ENCODE data around the gene ADD3.

ADD3 gene

GRCh38 chr10:110158051-110159005 is 150.5 kb downstream of the ADD3 start:
- no peak for DNase-seq

DNA sequence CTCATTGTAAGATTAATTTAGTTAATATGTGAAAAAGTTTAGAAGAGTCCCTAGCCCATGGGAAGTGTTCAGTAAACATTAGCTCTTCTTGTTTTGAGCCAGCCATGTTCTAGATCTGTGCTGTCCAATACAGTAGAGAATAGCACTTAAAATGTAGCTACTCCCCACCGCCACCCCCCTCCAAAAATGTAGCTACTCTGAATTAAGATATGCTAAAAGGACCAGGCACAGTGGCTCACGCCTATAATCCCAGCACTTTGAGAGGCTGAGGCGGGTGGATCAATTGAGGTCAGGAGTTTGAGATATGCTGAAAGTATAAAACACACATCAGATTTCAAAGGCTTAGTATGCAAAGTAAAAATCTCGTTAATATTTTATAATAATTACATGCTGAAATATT is 152.3 kb downstream of the ADD3 start:
- no peak for DNase-seq

GRCh38 chr10:110160522-110160921 is 152.7 kb downstream of the ADD3 start:
- DNase-seq, result no peak

- no peak for DNase-seq
Measured at GRCh38 chr10:110162741-110163145, 155.0 kb downstream of the ADD3 start.

GRCh38 chr10:110163192-110163773 is 155.5 kb downstream of the ADD3 start:
- DNase-seq, result no peak

DNA sequence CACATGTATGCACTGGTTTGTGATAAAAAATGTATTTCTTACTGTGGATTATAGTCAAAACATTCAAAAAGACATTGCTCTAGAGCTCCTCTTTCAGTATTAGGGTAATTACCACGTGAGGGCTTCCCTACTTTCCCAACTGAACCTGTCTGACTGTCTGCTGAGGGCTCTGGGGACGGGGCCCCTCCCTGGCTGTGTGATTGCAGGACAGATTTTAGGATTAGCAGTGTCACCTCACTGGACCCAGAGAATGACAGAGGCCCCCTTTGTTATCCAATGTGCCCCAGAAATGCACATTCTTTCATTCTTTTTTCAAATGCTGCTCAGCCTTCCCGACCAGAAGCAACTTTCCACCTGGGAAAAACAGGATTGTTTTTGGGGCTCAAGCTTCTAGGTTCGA is 156.1 kb downstream of the ADD3 start:
- DNase-seq, result no peak

GRCh38 chr10:110165239-110165638 is 157.5 kb downstream of the ADD3 start:
- DNase-seq, result no peak

DNA sequence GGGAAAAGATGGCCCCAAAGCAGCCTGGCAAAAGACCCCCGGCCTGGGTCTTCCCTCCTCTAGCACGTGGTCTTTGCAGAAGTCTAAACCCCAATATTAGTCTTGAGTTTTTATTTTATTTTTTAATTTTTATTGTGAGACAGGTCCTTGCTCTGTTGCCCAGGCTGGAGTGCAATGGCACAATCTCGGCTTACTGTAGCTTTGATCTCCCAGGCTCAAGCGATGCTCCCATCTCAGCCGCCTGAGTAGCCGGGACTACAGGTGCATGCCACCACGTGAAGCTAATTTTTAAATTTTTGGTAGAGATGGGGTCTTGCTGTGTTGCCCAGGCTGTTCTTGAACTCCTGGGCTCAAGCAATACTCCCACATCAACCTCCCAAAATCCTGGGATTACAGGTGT is 159.4 kb downstream of the ADD3 start:
- no peak for DNase-seq

- no peak for DNase-seq
Measured at GRCh38 chr10:110168601-110169481, 161.1 kb downstream of the ADD3 start.

GRCh38 chr10:110169586-110169985 is 161.8 kb downstream of the ADD3 start:
- DNase-seq, result no peak

GRCh38 chr10:110170142-110170971 is 162.6 kb downstream of the ADD3 start:
- DNase-seq, result peak in 1 of 2 donors; percentile 4

GRCh38 chr10:110171032-110171431 is 163.2 kb downstream of the ADD3 start:
- no peak for DNase-seq

DNA sequence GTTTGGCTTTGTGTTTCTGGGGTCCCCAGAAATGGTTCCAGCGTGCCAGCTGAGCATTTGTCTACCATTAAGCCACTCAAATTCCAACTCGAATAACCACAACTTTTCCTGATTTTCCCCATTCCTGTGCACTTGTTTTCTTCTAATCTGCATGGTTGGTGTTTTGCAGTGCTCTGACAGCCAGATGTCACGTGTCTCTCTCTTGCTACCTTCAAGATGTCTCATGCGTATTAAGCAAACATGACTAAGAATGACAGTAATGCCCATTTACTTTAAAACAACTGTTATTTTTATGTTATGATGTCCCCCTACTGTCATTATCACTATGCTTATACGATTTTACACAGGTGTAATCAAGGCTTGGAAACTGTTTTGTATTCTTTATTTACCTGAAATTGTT is 164.4 kb downstream of the ADD3 start:
- DNase-seq, result no peak

GRCh38 chr10:110174201-110174600 is 166.4 kb downstream of the ADD3 start:
- no peak for DNase-seq

DNA sequence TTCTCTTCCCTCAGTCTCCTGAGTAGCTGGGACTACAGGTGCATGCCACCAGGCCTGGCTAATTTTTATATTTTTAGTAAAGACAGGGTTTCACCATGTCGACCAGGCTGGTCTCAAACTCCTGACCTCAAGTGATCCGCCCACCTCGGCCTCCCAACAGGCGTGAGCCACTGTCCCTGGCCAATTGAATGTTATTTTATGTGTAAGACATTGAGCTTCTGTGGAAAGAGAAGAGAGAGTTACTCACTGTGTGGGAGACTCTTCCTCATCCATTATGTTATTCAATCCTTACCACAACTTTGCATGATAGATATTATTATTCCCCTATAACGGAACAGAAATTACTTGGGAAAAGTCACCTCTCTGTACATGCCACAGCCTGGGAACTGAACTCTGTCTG is 167.0 kb downstream of the ADD3 start:
- DNase-seq, result no peak

DNA sequence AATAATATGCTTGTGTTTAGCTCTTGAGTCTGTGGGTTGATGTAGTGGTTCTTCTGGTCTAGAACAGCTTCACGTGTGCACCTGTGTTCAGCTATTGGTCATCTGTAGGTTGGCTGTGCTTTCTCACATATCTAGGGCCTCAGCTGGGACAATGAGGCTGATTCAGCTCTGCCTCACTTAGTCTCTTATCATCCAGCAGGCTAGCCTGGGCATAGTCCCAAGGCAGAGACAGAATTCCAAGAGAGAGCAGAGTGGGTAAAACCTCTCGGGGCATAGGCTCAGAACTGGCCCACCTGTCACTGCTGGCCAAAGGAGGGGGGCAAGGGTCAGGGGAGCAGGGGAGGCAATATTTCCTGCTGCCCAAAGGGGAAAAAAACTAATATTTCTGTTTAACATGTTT is 167.6 kb downstream of the ADD3 start:
- no peak for DNase-seq

- no peak for DNase-seq
Measured at GRCh38 chr10:110176141-110177030, 168.6 kb downstream of the ADD3 start.

GRCh38 chr10:110179220-110179619 is 171.4 kb downstream of the ADD3 start:
- DNase-seq, result no peak

- DNase-seq, result no peak
Measured at GRCh38 chr10:110181451-110181850, 173.7 kb downstream of the ADD3 start.

DNA sequence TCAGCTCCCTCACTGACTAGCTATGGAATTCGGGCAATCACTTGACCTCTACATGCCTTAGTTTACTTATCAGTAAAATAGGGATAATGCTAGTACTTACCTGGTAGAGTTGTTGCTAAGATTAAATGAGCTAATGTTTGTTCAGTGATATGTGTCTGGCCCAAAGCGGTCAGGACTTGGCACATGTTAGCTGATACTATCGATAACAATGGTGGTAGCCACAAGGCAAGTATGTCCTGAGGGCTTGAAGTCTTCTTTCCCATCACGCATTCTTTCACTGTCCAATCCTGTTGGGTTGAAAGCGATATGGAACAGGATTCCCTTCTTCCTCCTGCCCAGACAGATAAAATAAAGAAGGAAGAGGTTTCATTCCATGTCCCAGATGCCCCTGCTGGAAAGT is 174.1 kb downstream of the ADD3 start:
- no peak for DNase-seq

- no peak for DNase-seq
Measured at GRCh38 chr10:110184398-110184797, 176.6 kb downstream of the ADD3 start.

Data from CD4-positive, alpha-beta T cell treated with Interleukin-4 for 1 hour (primary cell).